HEK293T (cell line): Measurements from ENCODE around the gene TRIM74.
"Not testable (repeated sequence)": the region's sequence is repeated elsewhere in the genome, so short reads cannot be mapped to it uniquely, and the experiment has no call there.

Experiments
- ARNT ChIP-seq: fragments of 450-650 bp; IDR thresholded peaks from 2 replicates; pipeline ENCODE4 v1.6.1; 2017; ENCODE audit warnings: mild to moderate bottlenecking
- BHLHE40 ChIP-seq: fragments of 450-650 bp; IDR thresholded peaks from 2 replicates; pipeline ENCODE4 v1.6.1; 2016; ENCODE audit warnings: mild to moderate bottlenecking, moderate library complexity, borderline replicate concordance
- ELF4 ChIP-seq: fragments of 450-650 bp; IDR thresholded peaks from 2 replicates; pipeline ENCODE4 v1.6.1; 2017; ENCODE audit warnings: antibody characterized with exemption
- FOXA1 ChIP-seq: fragments of 450-650 bp; IDR thresholded peaks from 2 replicates; pipeline ENCODE4 v1.6.1; 2016; ENCODE audit warnings: mild to moderate bottlenecking
- FOXK2 ChIP-seq: fragments of 450-650 bp; IDR thresholded peaks from 2 replicates; pipeline ENCODE4 v1.6.1; 2016; ENCODE audit warnings: mild to moderate bottlenecking
- FOXM1 ChIP-seq: fragments of 450-650 bp; IDR thresholded peaks from 2 replicates; pipeline ENCODE4 v1.6.1; 2017; ENCODE audit warnings: mild to moderate bottlenecking, borderline replicate concordance
- HDGF ChIP-seq: fragments of 450-650 bp; IDR thresholded peaks from 2 replicates; pipeline ENCODE4 v1.6.1; 2017; ENCODE audit warnings: antibody characterized with exemption, borderline replicate concordance
- LEF1 ChIP-seq: fragments of 450-650 bp; IDR thresholded peaks from 2 replicates; pipeline ENCODE4 v1.6.1; 2017; ENCODE audit warnings: mild to moderate bottlenecking, borderline replicate concordance
- NFRKB ChIP-seq: fragments of 450-650 bp; IDR thresholded peaks from 2 replicates; pipeline ENCODE4 v1.6.1; 2016; ENCODE audit warnings: mild to moderate bottlenecking, moderate library complexity
- SP1 ChIP-seq: fragments of 450-650 bp; IDR thresholded peaks from 2 replicates; pipeline ENCODE4 v1.6.1; 2017
- SUZ12 ChIP-seq: fragments of 450-650 bp; IDR thresholded peaks from 2 replicates; pipeline ENCODE4 v1.6.1; 2016; ENCODE audit warnings: mild to moderate bottlenecking
- TARDBP ChIP-seq: fragments of 450-650 bp; IDR thresholded peaks from 2 replicates; pipeline ENCODE4 v1.6.1; 2016
- ZNF384 ChIP-seq: fragments of 450-650 bp; IDR thresholded peaks from 2 replicates; pipeline ENCODE4 v1.6.1; 2016

DNA sequence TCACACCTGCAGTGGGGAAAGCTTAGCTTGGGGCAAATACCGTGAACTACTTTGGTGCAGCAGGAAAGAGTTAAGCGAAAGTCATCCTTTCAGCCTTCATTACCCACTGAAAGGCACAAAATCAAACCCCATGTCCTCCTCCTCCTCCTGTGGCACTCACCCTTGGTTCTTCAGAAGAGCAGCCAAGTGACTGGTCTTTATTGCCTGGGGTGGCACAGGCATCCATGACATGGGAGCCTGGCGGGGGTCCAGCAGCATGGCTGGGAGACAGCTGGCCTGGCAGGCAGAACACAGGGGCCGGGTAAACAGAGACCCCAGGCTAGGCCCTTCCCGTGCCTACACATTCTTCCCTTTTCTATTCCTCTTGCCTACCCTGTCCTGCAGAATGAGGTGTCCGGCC, 19.6 kb downstream of the TRIM74 start:
- TF ChIP-seq LEF1, BHLHE40, ELF4, TARDBP, SP1, HDGF, ZNF384, FOXA1, FOXM1, NFRKB, FOXK2, SUZ12, ARNT: not testable (repeated sequence)
